ENCODE measurements around the gene GLYR1.

GRCh38 chr16:4862639-4863038 lies 15.6 kb upstream of the GLYR1 start:
- no peak for TF ChIP-seq CTCF (IDR thresholded peaks at IDR 0.05)
- no peak for TF ChIP-seq EZH2 (IDR thresholded peaks at IDR 0.05)
